ENCODE data around the gene NIPA2. TPM values are rescaled to one million over a fixed set of nuclear protein-coding genes. Genes with fewer than 3 reads are reported as not detected.

NIPA2 gene
- total RNA-seq, 3 donors from 2014 or later = 35.7 to 50.8 (median 40.3) TPM

DNA sequence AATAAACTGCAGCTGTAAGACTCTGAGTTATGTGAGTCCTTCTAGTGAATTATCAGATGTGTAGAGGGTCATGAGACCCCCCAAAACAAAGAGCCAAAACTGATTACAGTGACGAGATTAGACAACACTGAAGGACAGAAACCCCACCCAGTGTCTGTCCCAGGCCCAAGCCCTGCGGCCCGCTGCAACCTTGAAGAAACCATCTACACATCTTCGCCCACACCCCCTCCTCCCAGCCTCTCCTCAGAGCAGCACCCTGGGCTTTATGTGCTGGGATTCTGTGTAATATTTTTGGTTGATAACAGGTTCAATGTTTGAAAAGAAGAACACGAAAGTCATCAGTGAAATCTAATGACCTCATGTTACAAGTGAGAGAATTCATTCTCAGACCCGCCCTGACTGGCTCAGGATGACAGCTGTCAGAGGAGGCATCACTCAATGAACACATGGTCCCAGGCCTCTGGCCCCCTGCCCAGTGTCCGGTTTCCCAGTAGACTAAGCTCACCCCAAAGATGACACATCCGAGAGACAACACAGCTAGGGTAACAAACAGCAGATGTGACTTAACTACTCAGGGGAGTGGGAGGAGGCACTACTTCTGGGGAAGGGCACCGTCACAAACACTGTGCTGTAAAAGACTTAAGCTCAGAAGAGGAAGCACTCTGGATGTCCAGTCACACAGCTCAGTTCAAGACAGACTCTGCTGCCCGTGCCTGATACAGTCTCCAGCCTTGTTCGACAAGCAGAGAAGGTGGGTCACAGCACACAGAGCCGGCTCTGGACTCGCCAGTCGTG, 48.9 kb downstream of the NIPA2 start:
- H3K27me3 ChIP-seq = no peaks in the 10 kb centered on the region
- intact Hi-C loops (cut with DNase I; ENCODE audit: low total_unique reads) = no loop called here
- TF ChIP-seq, protein P1, sequence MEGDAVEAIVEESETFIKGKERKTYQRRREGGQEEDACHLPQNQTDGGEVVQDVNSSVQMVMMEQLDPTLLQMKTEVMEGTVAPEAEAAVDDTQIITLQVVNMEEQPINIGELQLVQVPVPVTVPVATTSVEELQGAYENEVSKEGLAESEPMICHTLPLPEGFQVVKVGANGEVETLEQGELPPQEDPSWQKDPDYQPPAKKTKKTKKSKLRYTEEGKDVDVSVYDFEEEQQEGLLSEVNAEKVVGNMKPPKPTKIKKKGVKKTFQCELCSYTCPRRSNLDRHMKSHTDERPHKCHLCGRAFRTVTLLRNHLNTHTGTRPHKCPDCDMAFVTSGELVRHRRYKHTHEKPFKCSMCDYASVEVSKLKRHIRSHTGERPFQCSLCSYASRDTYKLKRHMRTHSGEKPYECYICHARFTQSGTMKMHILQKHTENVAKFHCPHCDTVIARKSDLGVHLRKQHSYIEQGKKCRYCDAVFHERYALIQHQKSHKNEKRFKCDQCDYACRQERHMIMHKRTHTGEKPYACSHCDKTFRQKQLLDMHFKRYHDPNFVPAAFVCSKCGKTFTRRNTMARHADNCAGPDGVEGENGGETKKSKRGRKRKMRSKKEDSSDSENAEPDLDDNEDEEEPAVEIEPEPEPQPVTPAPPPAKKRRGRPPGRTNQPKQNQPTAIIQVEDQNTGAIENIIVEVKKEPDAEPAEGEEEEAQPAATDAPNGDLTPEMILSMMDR (IDR thresholded peaks at IDR 0.05) = no peak
- TF ChIP-seq POLR2A (IDR thresholded peaks at IDR 0.05) (no peak), POLR2AphosphoS5 (IDR thresholded peaks at IDR 0.05) (no peak)
- no peaks in the 10 kb centered on the region for H3K9me3 ChIP-seq
- no peak for DNase-seq (ENCODE audit: low spot score in 2 of 2)
- peaks cover 9% of the 10 kb centered on the region for H3K36me3 ChIP-seq
- H3K4me1 ChIP-seq = no peaks in the 10 kb centered on the region
- H3K27ac ChIP-seq = peak overlapping the region in 1 of 2 donors; percentile 38
- no peak overlapping the region for H3K4me3 ChIP-seq

DNA sequence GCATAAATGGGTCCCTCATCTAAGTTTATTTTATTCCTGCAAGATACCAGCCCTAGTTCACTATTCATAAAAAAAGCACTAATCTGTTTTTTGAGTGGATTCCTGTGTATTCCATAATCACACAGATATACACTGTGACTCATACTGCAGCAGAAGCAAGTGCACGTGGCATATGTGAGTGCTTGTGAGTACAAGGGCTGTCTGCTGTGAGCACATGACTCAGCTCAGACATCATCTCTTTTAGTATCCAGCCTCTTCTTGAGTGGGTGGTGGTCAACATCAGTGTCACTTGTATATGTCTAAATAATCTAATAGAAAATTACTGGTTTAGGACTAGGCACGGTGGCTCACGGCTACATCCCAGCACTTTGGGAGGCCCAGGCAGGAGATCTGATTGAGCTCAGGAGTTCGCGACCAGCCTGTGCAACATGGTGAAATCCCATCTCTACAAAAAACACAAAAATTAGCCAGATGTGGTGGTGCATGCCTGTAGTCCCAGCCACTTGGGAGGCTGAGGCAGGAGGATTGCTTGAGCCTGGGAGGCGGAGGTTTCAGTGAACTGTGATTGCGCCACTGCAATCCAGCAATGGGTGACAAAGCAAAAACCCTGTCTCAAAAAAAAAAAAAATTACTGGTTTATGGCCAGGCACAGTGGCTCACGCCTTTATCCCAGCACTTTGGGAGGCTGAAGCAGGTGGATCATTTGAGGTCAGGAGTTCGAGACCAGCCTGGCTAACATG, 49.8 kb downstream of the NIPA2 start:
- Histone ChIP-seq H3K4me1 (no peaks in the 10 kb centered on the region), H3K36me3 (peaks cover 5% of the 10 kb centered on the region), H3K9me3 (no peaks in the 10 kb centered on the region), H3K27me3 (no peaks in the 10 kb centered on the region), H3K27ac (no peak overlapping the region), H3K4me3 (no peak overlapping the region)
- intact Hi-C loops (cut with DNase I; ENCODE audit: low total_unique reads) = no loop called here
- no peak for TF ChIP-seq POLR2AphosphoS5 (IDR thresholded peaks at IDR 0.05)
- TF ChIP-seq, protein P1 (IDR thresholded peaks at IDR 0.05) = no peak
- no peak for TF ChIP-seq POLR2A (IDR thresholded peaks at IDR 0.05)
- DNase-seq (ENCODE audit: low spot score in 2 of 2) = no peak

DNA sequence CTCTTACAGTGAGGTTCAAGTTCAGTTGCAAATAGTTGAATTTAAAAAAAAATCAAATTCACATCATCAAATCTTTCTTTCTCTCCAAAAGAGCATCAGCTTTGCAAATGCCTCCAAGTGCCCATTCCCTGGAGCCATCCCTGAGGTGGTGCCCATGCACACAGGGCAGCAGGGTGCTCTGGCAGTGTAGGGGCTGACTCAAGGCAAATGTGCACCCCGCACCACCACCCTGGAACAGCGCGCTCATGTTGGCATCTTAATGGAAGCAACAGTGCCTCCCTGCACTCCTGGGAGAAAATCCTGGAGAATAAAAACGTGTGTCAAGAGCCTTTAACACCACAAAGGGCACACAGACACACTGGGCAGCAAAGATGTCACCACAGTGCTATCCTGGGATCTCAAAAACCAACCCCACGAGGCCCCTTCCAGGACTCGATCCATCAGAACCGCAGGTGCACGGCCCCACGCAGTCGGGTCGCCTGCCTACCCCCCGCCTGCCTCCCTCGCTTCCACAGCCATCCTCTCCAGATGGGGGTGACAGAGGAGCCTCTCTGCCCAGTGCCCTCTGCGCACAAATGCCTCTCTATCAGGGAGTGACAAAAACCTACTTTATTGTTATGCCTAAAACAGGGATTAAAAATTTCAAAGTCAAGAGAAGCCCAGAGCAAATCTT, 50.8 kb downstream of the NIPA2 start:
- H3K4me1 ChIP-seq = no peaks in the 10 kb centered on the region
- intact Hi-C loops (cut with DNase I; ENCODE audit: low total_unique reads) = no loop called here
- no peak overlapping the region for H3K27ac ChIP-seq
- no peaks in the 10 kb centered on the region for H3K9me3 ChIP-seq
- no peak overlapping the region for H3K4me3 ChIP-seq
- TF ChIP-seq POLR2A (IDR thresholded peaks at IDR 0.05) (no peak), POLR2AphosphoS5 (IDR thresholded peaks at IDR 0.05) (no peak)
- TF ChIP-seq, protein P1 (IDR thresholded peaks at IDR 0.05) = no peak
- DNase-seq (ENCODE audit: low spot score in 2 of 2) = no peak
- H3K36me3 ChIP-seq = peaks cover 5% of the 10 kb centered on the region
- no peaks in the 10 kb centered on the region for H3K27me3 ChIP-seq

DNA sequence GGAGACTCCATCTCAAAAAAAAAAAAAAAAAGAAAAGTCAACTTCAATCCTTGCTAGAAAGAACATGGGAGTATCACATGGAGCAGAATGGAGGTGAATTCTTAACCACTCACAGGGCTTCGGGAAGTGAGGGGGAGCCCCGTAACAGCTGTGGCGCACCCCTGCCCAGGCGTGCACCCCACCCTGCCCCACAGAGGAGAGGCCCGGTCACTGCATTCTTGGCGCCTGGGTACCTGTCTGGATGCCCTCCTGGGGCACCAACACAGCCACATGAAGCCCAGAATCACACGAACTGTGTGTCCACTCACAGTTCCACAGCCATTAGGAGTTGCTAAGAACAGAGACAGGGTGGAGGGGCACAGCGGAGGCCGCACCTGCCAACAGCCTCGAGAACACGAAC, 51.8 kb downstream of the NIPA2 start:
- Histone ChIP-seq H3K4me1 (no peaks in the 10 kb centered on the region), H3K36me3 (peaks cover 5% of the 10 kb centered on the region), H3K4me3 (no peak overlapping the region), H3K27me3 (no peaks in the 10 kb centered on the region), H3K27ac (no peak overlapping the region), H3K9me3 (no peaks in the 10 kb centered on the region)
- TF ChIP-seq, protein P1 (IDR thresholded peaks at IDR 0.05) = no peak
- TF ChIP-seq POLR2AphosphoS5 (IDR thresholded peaks at IDR 0.05) (no peak), POLR2A (IDR thresholded peaks at IDR 0.05) (no peak)
- intact Hi-C loops (cut with DNase I; ENCODE audit: low total_unique reads) = no loop called here
- DNase-seq (ENCODE audit: low spot score in 2 of 2) = no peak
